Right atrium auricular region (tissue), 2 donors: ENCODE data around the gene EPPIN. TPM values are rescaled to one million over a fixed set of nuclear protein-coding genes. Genes with fewer than 3 reads are reported as not detected.

Experiments
- DNase-seq: peaks from one replicate; pipeline ENCODE4 v3.0.0-alpha.2; 2019; ENCODE audit warnings: low spot score
- H3K27ac ChIP-seq, 2 donors: fragments of 200-600 bp; sonication (generic); 1 replicate in 1 of 2; 2 replicates in 1 of 2; pipeline ENCODE4 v1.5.1; 2016 to 2019
- H3K27me3 ChIP-seq, 2 donors: fragments of 200-600 bp; sonication (generic); one replicate each; pipeline versions ENCODE4 v1.5.1 to v1.6.0; 2017 to 2019
- H3K36me3 ChIP-seq: fragments of 200-600 bp; sonication (generic); one replicate; pipeline ENCODE4 v1.5.1; 2016
- H3K4me1 ChIP-seq, 2 donors: fragments of 200-600 bp; sonication (generic); one replicate each; pipeline versions ENCODE4 v1.5.1 to v1.6.0; 2017 to 2019
- H3K4me3 ChIP-seq, 2 donors: fragments of 200-600 bp; sonication (generic); 1 replicate in 1 of 2; 2 replicates in 1 of 2; pipeline ENCODE4 v1.5.1; 2017 to 2019; ENCODE audit warnings: mild to moderate bottlenecking in 1 of 2, moderate library complexity in 1 of 2
- H3K9me3 ChIP-seq, 2 donors: fragments of 200-600 bp; sonication (generic); one replicate each; pipeline ENCODE4 v1.5.1; 2019
- total RNA-seq, 2 donors: library from RNA; depleted of rRNA; stranded (reverse); fragments of >200 nt; gene quantifications; one replicate each; pipeline ENCODE4 v1.1.0, GENCODE V29; 2016
- TF ChIP-seq, protein P1 (sequence below), 2 donors: fragments of 200-600 bp; sonication (generic); IDR thresholded peaks; one replicate each; pipeline ENCODE4 v1.5.1; 2019; ENCODE audit warnings: antibody characterized with exemption in 2 of 2

EPPIN gene
- total RNA-seq, 2 donors from 2014 or later: not detected

DNA sequence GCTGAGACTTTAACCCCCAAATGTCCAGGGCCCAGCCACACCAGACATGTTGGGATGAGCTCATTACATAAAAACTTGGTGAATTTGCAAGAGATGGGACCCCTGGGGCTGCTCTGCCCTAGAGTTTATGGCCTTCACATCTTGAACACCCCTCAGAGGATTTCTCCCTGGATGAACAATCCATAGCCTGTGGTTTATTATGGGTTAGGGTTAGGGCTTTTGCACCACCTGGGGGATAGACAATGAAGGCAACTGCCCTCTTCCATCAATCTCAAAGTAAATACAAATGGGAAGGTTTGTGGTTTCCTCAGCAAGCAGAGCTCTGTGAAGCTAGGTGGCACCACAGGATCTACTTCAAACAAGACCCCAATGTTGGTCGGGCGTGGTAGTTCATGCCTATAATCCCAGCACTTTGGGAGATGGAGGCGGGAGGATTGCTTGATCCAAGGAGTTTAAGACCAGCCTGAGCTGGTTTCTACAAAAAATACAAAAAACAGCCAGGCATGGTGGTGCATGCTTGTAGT lies 49.2 kb downstream of the EPPIN start:
- Histone ChIP-seq H3K27ac (no peak overlapping the region), H3K9me3 (no peaks in the 10 kb centered on the region), H3K36me3 (no peaks in the 10 kb centered on the region), H3K4me3 (no peak overlapping the region), H3K27me3 (no peaks in the 10 kb centered on the region), H3K4me1 (no peaks in the 10 kb centered on the region)
- TF ChIP-seq, protein P1, sequence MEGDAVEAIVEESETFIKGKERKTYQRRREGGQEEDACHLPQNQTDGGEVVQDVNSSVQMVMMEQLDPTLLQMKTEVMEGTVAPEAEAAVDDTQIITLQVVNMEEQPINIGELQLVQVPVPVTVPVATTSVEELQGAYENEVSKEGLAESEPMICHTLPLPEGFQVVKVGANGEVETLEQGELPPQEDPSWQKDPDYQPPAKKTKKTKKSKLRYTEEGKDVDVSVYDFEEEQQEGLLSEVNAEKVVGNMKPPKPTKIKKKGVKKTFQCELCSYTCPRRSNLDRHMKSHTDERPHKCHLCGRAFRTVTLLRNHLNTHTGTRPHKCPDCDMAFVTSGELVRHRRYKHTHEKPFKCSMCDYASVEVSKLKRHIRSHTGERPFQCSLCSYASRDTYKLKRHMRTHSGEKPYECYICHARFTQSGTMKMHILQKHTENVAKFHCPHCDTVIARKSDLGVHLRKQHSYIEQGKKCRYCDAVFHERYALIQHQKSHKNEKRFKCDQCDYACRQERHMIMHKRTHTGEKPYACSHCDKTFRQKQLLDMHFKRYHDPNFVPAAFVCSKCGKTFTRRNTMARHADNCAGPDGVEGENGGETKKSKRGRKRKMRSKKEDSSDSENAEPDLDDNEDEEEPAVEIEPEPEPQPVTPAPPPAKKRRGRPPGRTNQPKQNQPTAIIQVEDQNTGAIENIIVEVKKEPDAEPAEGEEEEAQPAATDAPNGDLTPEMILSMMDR (IDR thresholded peaks at IDR 0.05): no peak
- DNase-seq: no peak

DNA sequence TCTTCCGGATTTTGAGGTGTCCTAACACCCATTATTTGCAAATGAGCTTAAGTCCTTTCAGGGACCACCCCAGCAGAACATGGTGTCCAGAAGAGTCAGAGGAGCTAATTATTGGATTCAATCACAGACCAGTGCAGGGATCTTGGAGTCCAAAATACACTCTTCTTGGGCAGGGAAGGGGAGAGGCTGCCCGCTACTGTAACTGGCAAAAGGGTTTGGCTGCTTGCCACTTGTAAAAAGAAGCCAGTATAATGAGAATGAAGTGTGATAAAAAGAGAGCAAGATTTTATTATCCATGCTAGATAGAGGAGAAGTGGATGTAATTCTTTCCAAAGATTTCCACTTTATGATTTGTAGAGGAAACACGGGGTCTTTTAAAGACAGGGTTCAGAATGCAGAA lies 51.0 kb downstream of the EPPIN start:
- Histone ChIP-seq H3K36me3 (no peaks in the 10 kb centered on the region), H3K9me3 (no peaks in the 10 kb centered on the region), H3K27ac (no peak overlapping the region), H3K4me1 (no peaks in the 10 kb centered on the region), H3K4me3 (no peak overlapping the region), H3K27me3 (no peaks in the 10 kb centered on the region)
- TF ChIP-seq, protein P1 (IDR thresholded peaks at IDR 0.05): no peak
- DNase-seq: no peak

GRCh38 chr20:45495501-45495941 lies 51.7 kb downstream of the EPPIN start:
- TF ChIP-seq, protein P1 (IDR thresholded peaks at IDR 0.05): no peak
- no peak overlapping the region for H3K27ac ChIP-seq
- no peak for DNase-seq
- H3K36me3 ChIP-seq: no peaks in the 10 kb centered on the region
- H3K9me3 ChIP-seq: no peaks in the 10 kb centered on the region
- H3K4me1 ChIP-seq: no peaks in the 10 kb centered on the region
- H3K27me3 ChIP-seq: no peaks in the 10 kb centered on the region
- no peak overlapping the region for H3K4me3 ChIP-seq

Other genes starting within 250 kb of the EPPIN start
- gene RBPJL, start 240.6 kb downstream of the EPPIN start, total RNA-seq: not detected
- gene MATN4, start 239.1 kb downstream of the EPPIN start, total RNA-seq: not detected
- gene SDC4, start 199.0 kb downstream of the EPPIN start, total RNA-seq: 10 to 100 TPM; 71.4 to 95.2 TPM
- gene SYS1, start 184.2 kb downstream of the EPPIN start, total RNA-seq: 10 to 100 TPM; 31.7 to 41.9 TPM
- not detected for gene TP53TG5, start 169.1 kb downstream of the EPPIN start, total RNA-seq
- gene DBNDD2, start 139.1 kb downstream of the EPPIN start, total RNA-seq: 100 to 1,000 TPM; 139 to 159 TPM
- 100 to 1,000 TPM; 140 to 168 TPM for gene PIGT, start 131.3 kb downstream of the EPPIN start, total RNA-seq
- 10 to 100 TPM in 1 of 2 donors, not detected in 1; 12.4 TPM for gene WFDC2, start 77.6 kb downstream of the EPPIN start, total RNA-seq
- not detected for gene SPINT3, start 31.8 kb downstream of the EPPIN start, total RNA-seq
- gene WFDC6, start 7.9 kb downstream of the EPPIN start, total RNA-seq: not detected
- not detected for gene WFDC8, start 31.9 kb upstream of the EPPIN start, total RNA-seq
- gene WFDC10A, start 82.3 kb upstream of the EPPIN start, total RNA-seq: not detected
- gene WFDC9, start 83.9 kb upstream of the EPPIN start, total RNA-seq: not detected
- gene WFDC11, start 122.8 kb upstream of the EPPIN start, total RNA-seq: not detected
- gene WFDC13, start 154.6 kb upstream of the EPPIN start, total RNA-seq: not detected
- not detected for gene WFDC10B, start 157.6 kb upstream of the EPPIN start, total RNA-seq
- not detected for gene SPINT4, start 174.9 kb upstream of the EPPIN start, total RNA-seq
- under 1 TPM in 1 of 2 donors, not detected in 1; 0.75 TPM for gene WFDC3, start 244.5 kb upstream of the EPPIN start, total RNA-seq
- gene DNTTIP1, start 244.6 kb upstream of the EPPIN start, total RNA-seq: 10 to 100 TPM; 13.2 to 21.6 TPM